K562 (cell line): Measurements from ENCODE around the gene CHD3. TPM values are rescaled to one million over a fixed set of nuclear protein-coding genes. Genes with fewer than 3 reads are reported as not detected.

Experiments used
- BMI1 ChIP-seq: fragments of 150-350 bp; IDR thresholded peaks from 2 replicates; pipeline ENCODE4 v1.6.1; 2014; ENCODE audit warnings: low read length
- RBM25 ChIP-seq: fragments of 200-400 bp; formaldehyde crosslinking; IDR thresholded peaks from 2 replicates; pipeline ENCODE4 v1.6.1; 2018; ENCODE audit warnings: low read length, low read depth, moderate library complexity; ENCODE audit not compliant: severe bottlenecking
- SETDB1 ChIP-seq: IDR thresholded peaks from one replicate; pipeline ENCODE4 v1.6.1; 2012; ENCODE audit warnings: low read length, control low read depth, inconsistent platforms
- TAF1 ChIP-seq: IDR thresholded peaks from 2 replicates; pipeline ENCODE4 v1.6.1; 2011; ENCODE audit warnings: mild to moderate bottlenecking, low read length, moderate library complexity; ENCODE audit not compliant: insufficient read depth, control insufficient read depth, severe bottlenecking; ENCODE audit errors: extremely low read depth
- ZNF318 ChIP-seq, 2 experiments: fragments of 450-650 bp; IDR thresholded peaks; 2 replicates each; pipeline ENCODE4 v1.6.1; 2016; ENCODE audit warnings: mild to moderate bottlenecking in 2 of 2, borderline replicate concordance in 1 of 2, low read depth in 1 of 2, moderate library complexity in 1 of 2
- polyA plus RNA-seq, 8 experiments: library from polyadenylated mRNA; depleted of rRNA in 4 of 8; stranded (reverse) in 5 of 8; unstranded in 3 of 8; fragments of >200 nt; fragmentation: Nextera tagmentation in 2 of 8; fragmentation: Illumina TruSeq in 1 of 8; extraction: Ambion mirVana in 2 of 8; extraction: Trizol in 1 of 8; gene quantifications; 2 replicates each; pipeline versions ENCODE4 v1.2.1 to v1.2.3, GENCODE V29; 2011 to 2014; ENCODE audit warnings: inconsistent platforms in 1 of 8, missing spikeins in 1 of 8
- total RNA-seq, 7 experiments: library from RNA; depleted of rRNA in 6 of 7; stranded (reverse); fragments of >200 nt in 6 of 7; fragmentation: Illumina TruSeq in 2 of 7; extraction: Trizol in 2 of 7; gene quantifications; 2 replicates each; pipeline versions ENCODE4 v1.2.1 to v1.2.3, GENCODE V29; 2011 to 2021; ENCODE audit warnings: low replicate concordance in 1 of 7

CHD3 gene
- total and polyA plus RNA-seq, 9 of the 15 experiments (the other 6 are each of a cell fraction or from before 2014, with no cell fraction given) = 0.39 to 38.2 (median 21.2) TPM

GRCh38 chr17:7848131-7848579 is 40.4 kb upstream of the CHD3 start (continued):
- no peak for TF ChIP-seq ZNF318 (IDR thresholded peaks at IDR 0.05; ENCODE audit: borderline replicate concordance in 1 of 2, low read depth in 1 of 2)
- TF ChIP-seq RBM25 = no peak
- TF ChIP-seq TAF1 = no peak
- no peak for TF ChIP-seq BMI1
- no peak for TF ChIP-seq SETDB1
